Measurements from ENCODE around the gene GNPAT.

DNA sequence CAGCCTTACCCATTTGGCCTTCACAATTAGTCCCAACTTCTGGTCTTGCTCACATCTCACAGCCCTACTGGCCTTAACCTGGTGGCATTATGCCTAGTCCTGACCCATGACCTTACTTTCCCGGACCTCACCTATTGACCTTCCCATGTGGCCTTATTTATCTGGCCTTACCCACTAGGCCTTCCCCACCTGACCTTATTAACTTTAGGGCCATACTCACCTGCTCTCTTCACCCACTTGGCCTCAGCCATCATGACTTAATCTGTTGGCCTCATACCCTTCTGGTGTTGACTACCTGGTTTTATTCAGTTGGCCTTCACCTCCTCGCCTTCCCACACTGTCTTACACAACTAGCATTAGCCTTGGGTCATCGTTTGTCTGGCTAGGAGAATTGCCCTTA, 61.0 kb downstream of the GNPAT start:
- TF ChIP-seq CTCF (IDR thresholded peaks at IDR 0.05) = no peak
- TF ChIP-seq POLR2A (IDR thresholded peaks at IDR 0.05) = no peak

Measured in Peyer's patch (tissue), 4 donors.